Measurements from ENCODE around the gene FABP6. TPM values are rescaled to one million over a fixed set of nuclear protein-coding genes. Genes with fewer than 3 reads are reported as not detected.

FABP6 gene
- total RNA-seq, 1 experiment from 2014 or later = not detected

- no peak overlapping the region for H3K4me3 Mint-ChIP-seq (ENCODE audit: unreplicated experiment)
- no TSS peak for BruUV-seq (replicated peaks)
- CTCF ChIA-PET = no interaction called here
- H3K4me1 Mint-ChIP-seq (ENCODE audit: low read depth, unreplicated experiment) = peaks cover 8% of the 10 kb centered on the region
- Histone ChIP-seq H3K9me3 (no peaks in the 10 kb centered on the region), H3K4me3 (ENCODE audit: low read depth, low read length) (no peak overlapping the region), H3K27me3 (replicated peaks; ENCODE audit: control insufficient read depth, insufficient read depth, low read length) (no peaks in the 10 kb centered on the region), H3K4me1 (peaks cover 4% of the 10 kb centered on the region; the same call in 1 of the 2 replicates), H3K36me3 (ENCODE audit: control insufficient read depth, insufficient read depth, low read length) (no peaks in the 10 kb centered on the region)
- H3K9me3 Mint-ChIP-seq (ENCODE audit: unreplicated experiment) = no peaks in the 10 kb centered on the region
- H3K27me3 Mint-ChIP-seq (ENCODE audit: insufficient read depth, unreplicated experiment) = no peaks in the 10 kb centered on the region
- no peak for DNase-seq
- POLR2A ChIA-PET = no interaction called here
- TF ChIP-seq CTCF (IDR thresholded peaks at IDR 0.05; ENCODE audit: insufficient read depth in 1 of 2, low read depth in 1 of 2, low read length in 1 of 2, severe bottlenecking in 1 of 2, unreplicated experiment in 1 of 2) = no peak
- no peak overlapping the region for H3K27ac Mint-ChIP-seq (ENCODE audit: unreplicated experiment)
- intact Hi-C loops (cut with micrococcal nuclease; ENCODE audit: unreplicated experiment) = no loop called here
- no peaks in the 10 kb centered on the region for H3K36me3 Mint-ChIP-seq (ENCODE audit: insufficient read depth, unreplicated experiment)
These were observed 9.9 kb upstream of the FABP6 start for GRCh38 chr5:160219356-160219755.

GRCh38 chr5:160221082-160221481 lies 8.2 kb upstream of the FABP6 start:
- Mint-ChIP-seq H3K36me3 (ENCODE audit: insufficient read depth, unreplicated experiment) (no peaks in the 10 kb centered on the region), H3K27me3 (ENCODE audit: insufficient read depth, unreplicated experiment) (no peaks in the 10 kb centered on the region), H3K27ac (ENCODE audit: unreplicated experiment) (no peak overlapping the region), H3K9me3 (ENCODE audit: unreplicated experiment) (no peaks in the 10 kb centered on the region), H3K4me1 (ENCODE audit: low read depth, unreplicated experiment) (peaks cover 8% of the 10 kb centered on the region), H3K4me3 (ENCODE audit: unreplicated experiment) (no peak overlapping the region)
- no peaks in the 10 kb centered on the region for H3K27me3 ChIP-seq (replicated peaks; ENCODE audit: control insufficient read depth, insufficient read depth, low read length)
- no peaks in the 10 kb centered on the region for H3K36me3 ChIP-seq (ENCODE audit: control insufficient read depth, insufficient read depth, low read length)
- intact Hi-C loops (cut with micrococcal nuclease; ENCODE audit: unreplicated experiment) = no loop called here
- H3K4me3 ChIP-seq (ENCODE audit: low read depth, low read length) = no peak overlapping the region
- ChIA-PET POLR2A (no interaction called here), CTCF (no interaction called here)
- no peak for DNase-seq
- no TSS peak for BruUV-seq (replicated peaks)
- H3K4me1 ChIP-seq = peaks cover 4% of the 10 kb centered on the region; the same call in 1 of the 2 replicates
- TF ChIP-seq CTCF (IDR thresholded peaks at IDR 0.05; ENCODE audit: insufficient read depth in 1 of 2, low read depth in 1 of 2, low read length in 1 of 2, severe bottlenecking in 1 of 2, unreplicated experiment in 1 of 2) = no peak
- H3K9me3 ChIP-seq = no peaks in the 10 kb centered on the region

- Histone ChIP-seq H3K27me3 (replicated peaks; ENCODE audit: control insufficient read depth, insufficient read depth, low read length) (no peaks in the 10 kb centered on the region), H3K4me3 (ENCODE audit: low read depth, low read length) (no peak overlapping the region), H3K4me1 (no peaks in the 10 kb centered on the region), H3K9me3 (no peaks in the 10 kb centered on the region), H3K36me3 (ENCODE audit: control insufficient read depth, insufficient read depth, low read length) (no peaks in the 10 kb centered on the region)
- Mint-ChIP-seq H3K4me1 (ENCODE audit: low read depth, unreplicated experiment) (no peaks in the 10 kb centered on the region), H3K4me3 (ENCODE audit: unreplicated experiment) (no peak overlapping the region), H3K36me3 (ENCODE audit: insufficient read depth, unreplicated experiment) (no peaks in the 10 kb centered on the region), H3K9me3 (ENCODE audit: unreplicated experiment) (no peaks in the 10 kb centered on the region), H3K27ac (ENCODE audit: unreplicated experiment) (no peak overlapping the region), H3K27me3 (ENCODE audit: insufficient read depth, unreplicated experiment) (no peaks in the 10 kb centered on the region)
- no peak for TF ChIP-seq CTCF (IDR thresholded peaks at IDR 0.05; ENCODE audit: insufficient read depth in 1 of 2, low read depth in 1 of 2, low read length in 1 of 2, severe bottlenecking in 1 of 2, unreplicated experiment in 1 of 2)
- intact Hi-C loops (cut with micrococcal nuclease; ENCODE audit: unreplicated experiment) = no loop called here
- CTCF ChIA-PET = no interaction called here
- no TSS peak for BruUV-seq (replicated peaks)
- POLR2A ChIA-PET = no interaction called here
- DNase-seq = no peak
These were observed 2.3 kb upstream of the FABP6 start for GRCh38 chr5:160227012-160227411.
